ENCODE results near the gene TUBB2A.

- no peak for TF ChIP-seq POLR2A (IDR thresholded peaks at IDR 0.05; ENCODE audit: low read depth)
- no peak for TF ChIP-seq CTCF (IDR thresholded peaks at IDR 0.05)
- TF ChIP-seq EP300 (IDR thresholded peaks at IDR 0.05) = no peak
Measured at GRCh38 chr6:3193102-3193849, 35.9 kb upstream of the TUBB2A start.
